NOMO-1 treated with dmso at 0.1 percent for 144 hours (cell line): ENCODE data around the gene ESR1.
"Not testable (repeated sequence)": the region's sequence is repeated elsewhere in the genome, so short reads cannot be mapped to it uniquely, and the experiment has no call there.

Source experiments
- DNase-seq: peaks from one replicate; lab custom pipeline; 2025; ENCODE audit not compliant: unreplicated experiment; lab: John Stamatoyannopoulos, UW

ESR1 gene

DNA sequence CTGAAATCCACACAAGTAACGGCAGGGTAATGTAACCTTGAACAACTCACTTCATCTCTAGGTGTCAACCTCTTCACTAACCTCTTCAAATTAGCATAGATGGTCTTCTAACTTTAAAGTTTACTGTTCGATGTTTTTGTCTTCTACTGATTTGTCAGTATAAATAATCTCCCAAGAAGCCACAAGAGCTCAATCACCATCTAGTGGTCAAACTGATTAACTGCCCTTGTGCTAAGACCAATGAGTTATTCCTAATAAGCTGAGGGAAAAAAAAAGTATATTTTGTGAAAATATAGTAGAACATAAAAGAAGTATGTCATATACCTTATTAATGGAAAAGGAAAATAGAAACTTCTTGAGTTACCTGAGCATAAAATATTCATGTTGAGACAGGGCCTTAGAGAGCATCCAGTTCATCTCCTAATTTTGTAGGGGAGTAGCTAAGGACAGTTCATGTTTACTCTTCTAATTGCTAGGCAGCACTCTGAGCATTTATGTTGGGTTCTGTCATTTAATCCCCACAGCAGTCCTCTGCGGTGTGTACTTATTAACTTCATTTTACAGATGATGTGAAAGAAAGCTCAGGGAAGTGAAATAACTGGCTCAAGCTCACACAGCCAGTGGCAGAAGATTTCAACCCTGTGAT, 317.1 kb downstream of the ESR1 start:
- DNase-seq = no peak

DNA sequence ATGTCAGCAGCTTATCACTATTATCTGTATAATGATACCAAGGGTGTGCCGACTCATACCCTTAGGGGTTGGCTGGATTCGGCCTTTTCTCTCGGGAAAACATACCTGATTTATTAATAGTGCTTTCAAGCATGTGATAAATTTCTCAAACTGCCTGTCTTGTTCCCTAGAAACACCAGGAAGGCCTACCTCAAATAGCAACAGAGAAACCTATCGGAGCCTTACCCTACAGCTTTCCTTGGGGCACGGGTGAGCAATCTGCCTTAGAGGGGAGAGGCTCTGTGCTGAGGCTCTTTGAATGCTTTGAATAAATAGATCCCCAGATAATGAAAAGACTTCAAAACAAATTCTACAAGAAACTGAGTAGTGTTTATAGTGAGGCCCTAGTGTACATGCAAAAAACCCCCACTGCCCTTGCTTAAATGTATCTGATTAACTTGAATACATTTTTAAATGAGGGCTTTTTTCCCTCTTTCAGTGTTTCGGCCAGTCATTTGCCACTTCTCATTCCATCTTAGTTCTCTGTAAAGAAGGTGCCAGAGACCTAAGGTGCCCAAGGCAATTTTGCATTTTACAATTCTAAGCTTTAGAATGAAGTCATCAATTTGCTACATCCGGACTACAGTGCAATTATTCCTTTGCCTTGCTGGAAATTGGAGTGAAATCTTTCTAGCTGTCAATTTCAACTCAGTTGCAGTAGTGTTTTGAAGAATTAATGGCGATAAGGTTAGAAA, 320.1 kb downstream of the ESR1 start:
- no peak for DNase-seq

DNA sequence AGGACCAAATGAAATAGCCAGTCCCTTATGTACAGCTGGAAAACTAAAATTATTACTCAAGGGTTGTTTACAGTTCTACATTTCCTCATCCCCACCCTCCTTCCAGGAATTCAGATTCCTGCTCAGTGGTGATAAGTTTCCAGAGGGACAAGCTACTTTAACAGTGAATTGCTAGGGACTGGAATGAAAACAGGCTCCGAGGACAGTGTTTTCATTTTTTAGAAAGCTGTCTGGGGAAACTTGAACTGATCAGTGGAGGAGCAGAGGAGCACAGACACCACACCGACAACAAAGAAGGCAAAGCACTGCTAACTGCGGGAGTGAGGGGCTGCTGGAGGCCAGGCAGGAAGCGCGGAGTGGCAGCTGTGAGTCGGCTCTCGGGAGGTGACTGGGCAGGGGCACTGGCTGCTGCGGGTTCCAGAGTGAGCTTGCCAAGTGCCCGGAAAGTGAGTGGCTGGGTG, 322.2 kb downstream of the ESR1 start:
- DNase-seq = no peak

DNA sequence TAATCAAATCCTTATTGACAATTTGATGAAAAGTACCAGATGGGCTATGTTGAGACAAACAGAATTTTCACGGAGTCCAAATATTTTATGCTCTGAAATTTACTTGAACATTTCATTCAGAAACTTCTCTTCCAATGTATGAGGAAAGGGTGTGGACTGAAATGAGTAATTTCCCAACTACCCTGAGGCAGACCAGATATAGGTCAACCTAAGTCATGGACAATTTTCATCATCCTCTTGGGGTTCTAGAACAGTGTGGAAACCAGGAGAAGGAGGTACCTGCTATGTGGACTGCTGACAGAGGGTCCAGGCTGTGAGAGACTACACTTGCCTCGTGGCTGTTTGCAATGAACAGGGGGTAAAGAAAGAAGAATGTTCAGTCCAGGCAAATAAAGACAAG, 323.0 kb downstream of the ESR1 start:
- DNase-seq = no peak

DNA sequence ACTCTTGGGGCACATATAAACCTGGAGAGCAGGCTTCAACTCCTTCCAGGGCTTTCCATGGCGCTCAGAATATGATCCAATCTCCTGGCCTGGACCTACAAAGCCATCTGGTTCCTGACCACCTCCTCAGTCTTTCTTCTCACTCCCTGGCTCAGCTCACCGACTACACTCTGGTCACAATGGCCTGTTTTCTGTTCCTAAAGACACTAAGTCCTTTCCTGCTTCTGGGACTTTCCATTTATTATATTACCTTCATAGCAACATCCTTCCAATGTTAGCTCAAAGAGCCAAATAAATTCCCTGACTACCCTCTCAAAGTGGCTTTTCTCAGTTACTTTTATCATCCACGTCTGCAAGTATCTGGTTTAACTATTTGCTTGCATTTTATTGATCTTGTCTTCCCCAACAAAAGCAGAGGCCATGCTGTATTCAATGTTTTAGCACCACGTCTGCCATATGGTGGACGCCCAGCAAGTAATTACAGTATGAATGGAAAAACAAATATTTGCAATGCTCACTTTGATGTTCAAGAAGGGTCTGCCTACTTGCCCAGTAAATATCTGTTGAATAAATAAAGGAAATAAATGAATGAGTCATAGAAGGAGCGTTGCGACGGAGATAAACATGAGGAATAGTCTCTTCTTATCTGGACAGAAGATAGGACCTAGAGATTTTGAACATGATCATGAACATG, 328.4 kb downstream of the ESR1 start:
- no peak for DNase-seq

DNA sequence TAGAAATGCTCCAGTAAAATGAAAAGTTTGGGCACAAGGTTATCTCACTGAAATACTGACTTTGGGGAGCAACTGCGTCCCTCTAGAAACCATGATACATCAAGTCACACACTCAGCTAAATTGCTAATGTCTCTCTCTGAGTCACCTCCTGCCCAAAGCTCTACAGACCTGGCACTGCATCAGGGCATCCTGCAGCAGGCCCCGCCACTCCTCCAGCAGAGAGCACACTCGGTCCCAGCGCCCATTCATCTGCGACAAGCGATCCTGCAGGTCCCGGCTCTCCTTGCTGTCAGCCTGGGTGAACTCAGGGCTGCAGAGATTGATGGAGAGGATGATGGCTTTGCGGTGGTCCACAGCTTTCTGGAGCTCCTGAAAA, 329.0 kb downstream of the ESR1 start:
- no peak for DNase-seq

DNA sequence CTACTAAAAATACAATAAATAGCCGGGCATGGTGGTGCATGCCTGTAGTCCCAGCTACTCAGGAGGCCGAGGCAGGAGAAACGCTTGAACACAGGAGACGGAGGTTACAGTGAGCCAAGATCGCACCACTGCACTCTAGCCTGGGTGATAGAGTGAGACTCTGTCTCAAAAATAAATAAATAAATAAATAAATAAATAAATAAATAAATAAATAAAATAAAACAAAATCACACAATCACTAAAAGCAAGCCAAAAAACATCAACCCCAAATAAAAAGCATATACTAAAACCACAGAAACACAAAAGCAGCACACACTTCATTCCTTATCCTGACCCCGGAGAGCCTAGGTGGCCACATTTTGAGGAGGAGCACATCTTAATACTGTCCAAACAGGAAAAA, 330.9 kb downstream of the ESR1 start:
- DNase-seq = not testable (repeated sequence)

DNA sequence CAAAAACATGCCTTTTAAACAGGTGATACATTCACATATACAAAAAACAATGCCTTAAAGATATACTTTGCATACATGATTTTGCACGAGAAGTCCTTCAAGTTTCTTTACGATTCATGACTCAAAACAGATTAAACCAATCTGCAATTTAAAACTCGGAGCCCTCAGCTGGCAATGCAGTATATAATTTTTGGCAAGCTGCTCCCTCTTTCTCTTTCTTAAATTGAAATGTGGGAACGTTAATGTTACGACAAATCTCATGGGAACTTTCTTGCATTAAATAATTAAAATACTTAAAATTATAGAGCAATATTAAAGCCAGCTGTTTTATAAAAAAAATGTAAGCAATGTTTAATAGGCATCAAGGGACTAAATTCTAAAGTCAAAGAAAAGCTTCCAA, 334.6 kb downstream of the ESR1 start:
- no peak for DNase-seq

DNA sequence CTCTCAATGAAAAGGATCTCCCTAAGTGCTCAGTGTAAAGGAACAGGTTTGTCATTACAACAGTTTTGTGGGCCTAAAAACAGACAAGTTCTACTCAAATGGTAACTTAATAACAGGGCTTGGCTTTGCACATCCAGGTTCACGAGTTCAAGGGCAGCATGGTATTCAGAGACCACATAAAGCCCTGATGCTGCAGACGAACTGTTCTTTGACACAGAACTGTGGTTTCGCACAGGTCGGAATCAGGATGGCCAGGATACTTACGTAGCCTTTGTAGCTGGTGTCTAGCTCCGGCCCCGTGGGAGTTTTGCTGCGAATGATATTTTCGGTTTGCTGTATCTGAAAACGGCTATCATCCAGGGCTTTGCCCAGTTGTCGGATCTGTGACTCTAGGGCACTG, 335.9 kb downstream of the ESR1 start:
- DNase-seq = no peak

DNA sequence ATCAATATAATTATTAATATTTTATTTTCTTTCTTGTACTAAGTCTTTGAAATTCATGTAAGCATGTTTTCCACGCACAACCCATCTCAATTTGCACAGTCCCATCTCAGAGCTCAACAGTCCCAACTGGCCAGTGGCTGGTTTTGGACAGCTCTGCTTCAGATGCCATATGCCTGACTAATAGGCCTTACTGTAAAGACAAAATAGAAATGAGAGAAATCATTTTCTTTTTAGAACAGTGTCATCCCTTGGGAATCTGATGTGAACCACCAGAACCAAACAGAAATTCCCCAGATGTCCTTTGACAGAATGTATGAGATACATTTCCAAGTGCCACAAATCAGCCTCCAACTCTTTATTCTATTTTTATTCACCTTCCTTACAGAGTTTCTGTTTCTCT, 338.9 kb downstream of the ESR1 start:
- DNase-seq = no peak

DNA sequence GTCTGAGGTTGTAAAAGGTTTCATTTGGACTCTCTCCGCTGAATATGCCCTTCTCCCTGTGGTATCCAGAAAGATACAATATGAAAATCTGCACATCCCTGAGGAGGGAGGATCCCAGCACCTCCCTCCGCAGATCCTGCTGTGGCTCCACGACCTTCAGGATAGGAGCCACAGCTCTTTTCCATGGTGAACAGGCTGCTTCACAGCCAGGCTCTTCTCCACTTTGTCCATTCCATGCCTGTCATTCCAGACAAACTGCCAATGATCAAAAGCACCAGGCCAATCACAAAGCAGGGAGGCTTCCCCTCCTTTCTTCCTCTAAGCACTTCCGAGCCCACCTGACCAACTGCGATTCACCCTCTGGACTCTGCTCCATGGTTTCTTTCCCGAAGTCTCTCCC, 339.8 kb downstream of the ESR1 start:
- DNase-seq = no peak

DNA sequence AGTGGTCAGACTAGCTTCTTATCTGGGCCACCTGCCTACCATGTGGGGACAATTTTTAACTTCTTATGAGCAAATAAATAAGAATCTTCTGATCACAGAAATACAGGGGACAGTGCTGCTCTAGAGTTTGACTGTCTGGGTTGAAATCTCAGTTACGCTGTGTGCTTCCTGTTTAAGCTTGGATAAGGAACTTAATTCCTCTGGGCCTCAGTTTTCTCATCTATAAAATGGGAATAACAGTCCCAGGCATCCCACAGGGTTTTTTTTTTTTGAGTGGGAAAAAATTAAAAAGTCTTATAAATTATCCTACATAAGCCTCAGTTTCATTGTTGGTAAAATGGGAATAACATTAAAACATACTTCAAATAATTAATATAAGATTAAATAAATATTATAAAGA, 340.9 kb downstream of the ESR1 start:
- no peak for DNase-seq

DNA sequence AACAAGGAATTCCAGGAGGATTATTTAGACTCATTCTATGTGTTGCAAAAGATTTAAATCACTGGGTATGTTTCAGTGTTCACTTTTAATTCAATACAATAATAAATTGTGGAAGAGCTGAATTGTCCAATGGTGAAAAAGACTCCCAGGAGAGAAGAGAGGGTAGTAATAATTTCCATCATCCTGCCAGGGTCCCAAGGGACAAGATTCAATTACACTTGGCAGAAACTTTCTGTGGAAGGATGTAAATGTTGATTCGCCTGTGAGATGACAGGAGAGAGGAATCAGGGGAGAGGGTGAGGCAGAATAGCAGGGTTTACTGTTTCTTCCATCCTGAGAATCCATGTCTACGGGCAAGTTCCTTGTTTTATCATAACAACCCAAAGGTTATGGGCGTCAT, 342.7 kb downstream of the ESR1 start:
- DNase-seq = no peak

DNA sequence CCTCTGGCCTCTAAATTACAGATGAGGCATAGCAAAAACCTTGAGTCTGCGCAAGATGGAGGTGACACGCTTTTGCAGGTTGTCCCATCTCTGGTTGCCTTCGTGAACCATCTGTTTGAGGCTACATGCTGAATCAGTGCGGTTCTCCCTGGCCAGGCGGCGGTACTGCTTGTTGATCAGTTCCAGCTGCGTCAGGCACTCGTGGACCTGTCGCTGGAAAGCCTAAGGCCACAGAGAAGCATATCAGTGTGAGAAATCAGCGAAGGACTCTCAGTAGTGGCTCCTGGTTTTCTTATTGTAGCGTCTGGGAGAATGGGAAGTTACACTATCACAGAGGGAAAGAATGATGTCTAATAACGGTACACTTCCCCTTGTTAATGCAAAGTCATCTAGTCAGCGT, 344.4 kb downstream of the ESR1 start:
- no peak for DNase-seq

DNA sequence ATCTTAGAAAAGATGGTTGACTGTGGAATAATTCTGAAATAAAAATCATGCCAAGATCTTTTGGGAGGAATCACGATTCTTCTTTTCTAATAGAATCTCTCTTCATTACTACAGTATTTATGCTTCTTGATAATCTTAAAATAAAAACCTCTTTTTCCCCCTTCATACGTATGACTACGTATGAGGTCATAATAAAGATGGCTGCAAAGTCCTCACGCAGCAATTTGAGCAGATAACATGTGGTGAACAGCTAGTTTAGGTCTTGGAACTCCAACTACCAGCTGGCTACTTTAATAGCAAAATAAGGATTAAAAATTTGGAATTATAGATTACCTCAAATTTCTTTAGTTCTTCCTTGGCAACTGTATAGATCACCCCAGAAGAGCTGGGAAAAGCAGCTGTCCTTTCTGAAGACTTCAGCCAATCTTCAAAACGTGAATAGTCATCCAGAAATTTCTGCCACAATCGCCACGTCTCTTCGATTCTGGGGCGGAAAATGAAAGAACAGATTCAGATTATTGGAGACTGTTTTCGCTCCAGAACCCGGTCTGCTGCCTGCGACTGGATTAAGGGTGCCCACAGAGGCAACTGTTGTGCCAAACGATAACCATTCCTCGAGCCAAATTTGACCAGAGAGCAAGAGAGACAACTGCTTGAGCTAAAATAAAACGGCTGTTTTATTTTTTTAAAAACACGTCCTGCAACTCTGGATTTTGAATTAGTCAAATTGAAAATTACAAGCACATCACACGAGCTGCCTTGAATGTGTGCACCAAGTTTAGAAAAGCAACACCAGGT, 347.3 kb downstream of the ESR1 start:
- DNase-seq = no peak

DNA sequence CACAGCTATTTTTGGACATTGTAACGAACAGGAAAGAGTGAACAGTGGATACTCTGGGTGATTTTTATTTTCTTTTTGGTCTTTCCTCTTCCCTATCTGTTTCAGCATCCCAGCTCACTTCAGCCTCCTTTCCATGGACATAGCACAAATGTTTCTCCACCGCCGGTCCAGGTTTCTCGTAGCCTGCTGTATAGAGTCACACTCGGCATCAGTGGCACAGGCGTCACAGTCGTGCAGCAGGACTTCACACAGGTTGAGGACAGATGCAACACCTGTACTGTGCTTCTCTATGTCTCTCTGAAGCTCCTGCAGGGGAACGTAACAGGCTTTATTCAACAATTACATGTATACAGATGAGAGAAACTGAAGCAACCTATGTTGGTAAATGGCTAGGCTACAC, 348.3 kb downstream of the ESR1 start:
- no peak for DNase-seq

DNA sequence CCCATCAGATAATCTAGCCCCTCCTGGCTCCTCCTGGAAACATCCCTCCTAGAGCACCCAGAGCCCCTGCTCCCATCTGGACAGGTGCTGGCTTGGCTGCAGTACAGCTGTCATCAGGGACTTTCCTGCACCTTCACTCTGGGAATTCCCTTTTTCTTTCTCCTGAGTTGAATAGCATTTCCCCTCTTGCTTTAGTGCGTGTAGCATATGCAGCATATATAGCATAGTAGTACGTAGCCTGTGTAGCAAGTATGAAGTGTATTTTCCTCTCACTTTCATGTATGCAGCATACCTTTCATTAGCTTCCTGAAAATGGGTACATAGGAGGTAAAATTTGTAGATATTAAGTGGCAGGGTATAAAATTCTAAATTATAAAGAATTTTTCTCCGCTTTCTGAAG, 352.9 kb downstream of the ESR1 start:
- DNase-seq = no peak

DNA sequence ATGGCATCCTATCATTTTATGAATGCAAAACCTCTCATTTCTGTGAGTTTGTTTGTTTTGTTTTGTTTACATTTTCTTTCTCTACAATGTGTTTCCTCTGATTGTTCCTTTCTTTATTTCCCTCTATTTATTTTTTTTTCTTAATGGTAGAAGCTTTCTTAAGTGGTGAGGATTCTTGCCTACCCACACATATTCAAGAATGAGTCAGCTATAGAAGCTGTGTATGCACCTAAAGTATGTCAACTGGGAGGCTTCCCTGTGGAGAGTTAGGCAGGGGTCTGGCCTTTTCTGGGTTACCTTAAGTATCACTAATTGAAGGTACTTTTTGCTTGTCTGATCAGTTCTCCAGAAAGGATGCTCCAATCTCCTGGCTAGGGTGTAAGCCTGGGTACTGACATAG, 354.0 kb downstream of the ESR1 start:
- DNase-seq = no peak

DNA sequence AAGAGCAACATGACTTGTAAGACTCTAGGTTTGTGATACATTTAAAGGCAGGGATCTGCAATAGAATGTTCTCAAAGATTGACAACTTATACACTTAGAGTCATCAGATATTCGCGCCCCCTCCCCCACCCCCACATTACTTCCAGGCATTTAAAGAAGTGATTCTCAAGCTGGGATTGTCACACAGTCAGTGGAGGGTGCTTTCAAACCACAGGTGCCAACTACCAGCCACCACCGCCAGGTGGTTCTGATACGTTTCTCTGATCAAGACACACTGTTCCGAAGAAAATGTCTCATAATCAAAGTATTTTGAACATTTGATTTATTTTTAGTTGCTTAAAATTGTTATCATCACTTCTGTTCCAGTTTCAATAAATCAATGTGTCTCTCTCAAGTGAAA, 357.5 kb downstream of the ESR1 start:
- no peak for DNase-seq

DNA sequence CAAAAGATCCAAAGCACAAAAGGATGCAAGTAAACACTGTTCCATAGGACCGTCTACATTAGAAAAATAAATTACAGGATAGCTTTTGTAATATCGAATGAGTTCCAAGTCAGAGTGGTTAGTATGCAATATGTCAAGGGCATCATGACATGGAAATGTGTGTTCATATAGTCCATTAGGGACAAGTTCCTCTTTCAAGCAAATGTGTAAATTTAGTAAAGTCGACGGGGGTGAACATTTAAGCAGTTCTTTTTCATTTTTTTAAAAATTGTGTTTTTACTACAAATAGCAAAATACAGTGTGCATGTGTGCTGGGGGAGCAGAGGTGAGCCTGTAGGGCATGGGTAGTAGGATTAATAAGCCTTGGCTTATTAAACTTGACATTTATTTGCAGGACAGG, 359.0 kb downstream of the ESR1 start:
- DNase-seq = no peak

DNA sequence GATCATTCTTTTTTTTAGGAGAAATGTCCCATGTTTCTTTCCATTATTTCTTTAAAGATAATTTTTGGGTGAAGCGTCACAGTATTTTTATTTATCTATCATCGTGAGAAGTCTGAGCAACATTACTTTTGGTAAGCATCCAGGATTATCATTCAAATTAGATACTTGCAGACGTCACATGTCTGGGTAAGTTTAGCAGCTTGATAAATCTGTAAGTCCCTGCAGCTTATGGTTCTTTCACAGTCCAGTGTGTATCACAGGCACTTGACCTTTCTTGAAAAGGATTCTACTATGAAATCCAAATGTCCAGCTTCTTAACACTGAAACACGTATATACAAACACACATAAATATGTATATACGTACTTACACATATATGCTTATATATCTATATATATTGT, 359.4 kb downstream of the ESR1 start:
- DNase-seq = no peak
